ENCODE data around the gene MRPL43. TPM values are rescaled to one million over a fixed set of nuclear protein-coding genes. Genes with fewer than 3 reads are reported as not detected.

Gene MRPL43
- total RNA-seq, 1 donor from 2014 or later = 70.2 TPM

DNA sequence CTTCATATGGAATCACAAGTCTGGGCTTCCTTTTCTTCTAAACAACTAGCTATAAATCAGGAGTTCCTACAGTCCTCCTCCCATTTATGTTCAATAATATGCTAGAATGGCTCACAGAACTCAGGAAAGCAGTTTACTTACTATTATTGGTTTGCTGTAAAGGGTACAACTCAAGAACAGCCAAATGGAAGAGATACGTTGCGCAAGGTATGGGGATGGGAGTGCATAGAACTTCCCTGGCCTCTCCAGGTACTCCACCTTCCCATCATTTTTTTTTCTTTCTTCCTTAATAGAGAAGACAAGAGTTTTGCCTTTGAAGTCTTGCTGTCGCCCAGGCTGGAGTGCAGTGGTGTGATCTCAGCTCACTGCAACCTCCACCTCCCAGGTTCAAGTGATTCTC is 45.1 kb downstream of the MRPL43 start:
- TF ChIP-seq, protein P1, sequence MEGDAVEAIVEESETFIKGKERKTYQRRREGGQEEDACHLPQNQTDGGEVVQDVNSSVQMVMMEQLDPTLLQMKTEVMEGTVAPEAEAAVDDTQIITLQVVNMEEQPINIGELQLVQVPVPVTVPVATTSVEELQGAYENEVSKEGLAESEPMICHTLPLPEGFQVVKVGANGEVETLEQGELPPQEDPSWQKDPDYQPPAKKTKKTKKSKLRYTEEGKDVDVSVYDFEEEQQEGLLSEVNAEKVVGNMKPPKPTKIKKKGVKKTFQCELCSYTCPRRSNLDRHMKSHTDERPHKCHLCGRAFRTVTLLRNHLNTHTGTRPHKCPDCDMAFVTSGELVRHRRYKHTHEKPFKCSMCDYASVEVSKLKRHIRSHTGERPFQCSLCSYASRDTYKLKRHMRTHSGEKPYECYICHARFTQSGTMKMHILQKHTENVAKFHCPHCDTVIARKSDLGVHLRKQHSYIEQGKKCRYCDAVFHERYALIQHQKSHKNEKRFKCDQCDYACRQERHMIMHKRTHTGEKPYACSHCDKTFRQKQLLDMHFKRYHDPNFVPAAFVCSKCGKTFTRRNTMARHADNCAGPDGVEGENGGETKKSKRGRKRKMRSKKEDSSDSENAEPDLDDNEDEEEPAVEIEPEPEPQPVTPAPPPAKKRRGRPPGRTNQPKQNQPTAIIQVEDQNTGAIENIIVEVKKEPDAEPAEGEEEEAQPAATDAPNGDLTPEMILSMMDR (IDR thresholded peaks at IDR 0.05; ENCODE audit: unreplicated experiment) = no peak
- Mint-ChIP-seq H3K4me1 (no peaks in the 10 kb centered on the region), H3K36me3 (peaks cover 44% of the 10 kb centered on the region), H3K4me3 (no peak overlapping the region), H3K27ac (no peak overlapping the region), H3K9me3 (no peaks in the 10 kb centered on the region), H3K27me3 (ENCODE audit: low read depth) (no peaks in the 10 kb centered on the region)
- no peak for DNase-seq (ENCODE audit: low spot score in 2 of 2, unreplicated experiment in 2 of 2)

DNA sequence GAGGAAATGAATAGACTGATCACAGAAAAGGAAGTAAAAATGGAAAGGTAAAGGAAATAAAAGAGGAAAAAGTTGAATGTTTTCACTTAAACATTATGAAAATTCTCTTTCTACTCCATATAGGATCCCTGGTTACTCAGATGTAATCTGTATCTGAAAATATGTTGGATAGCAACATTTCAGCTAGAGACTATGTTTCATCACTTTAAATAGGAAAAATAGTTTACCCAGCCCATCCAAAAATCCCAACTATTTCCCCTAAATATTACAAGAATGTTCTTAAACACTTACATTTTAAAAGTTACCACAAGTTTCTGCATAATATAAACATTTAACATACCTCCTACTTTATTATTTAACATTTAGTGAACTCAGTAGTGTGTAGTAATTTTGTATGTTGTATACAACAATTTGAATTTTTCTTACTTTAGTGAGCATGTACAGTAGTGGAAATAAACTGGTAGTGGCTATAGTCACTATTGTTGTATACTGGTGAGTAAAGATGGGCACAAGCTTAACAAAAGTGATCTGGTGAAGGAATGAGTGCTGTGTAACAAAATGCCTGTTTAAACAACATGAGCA is 47.4 kb downstream of the MRPL43 start:
- Mint-ChIP-seq H3K9me3 (no peaks in the 10 kb centered on the region), H3K36me3 (peaks cover 38% of the 10 kb centered on the region), H3K27ac (no peak overlapping the region), H3K27me3 (ENCODE audit: low read depth) (no peaks in the 10 kb centered on the region), H3K4me3 (no peak overlapping the region), H3K4me1 (no peaks in the 10 kb centered on the region)
- TF ChIP-seq, protein P1 (IDR thresholded peaks at IDR 0.05; ENCODE audit: unreplicated experiment) = no peak
- DNase-seq (ENCODE audit: low spot score in 2 of 2, unreplicated experiment in 2 of 2) = no peak

Small RNA genes lying within 50 kb of the gene (microRNA-seq; reads per million reads assigned to microRNA genes)
- gene MIR608 = not detected

Other genes with a start within 250 kb of the MRPL43 start
- gene PAX2, start 241.9 kb downstream of the MRPL43 start, total RNA-seq = not detected in 3 replicates
- 32.6 to 36.1 TPM (median 35.5 TPM) in 3 replicates for gene SLF2, start 74.5 kb downstream of the MRPL43 start, total RNA-seq
- 20.0 to 22.8 TPM (median 22.2 TPM) in 3 replicates for gene SEMA4G, start 18.0 kb downstream of the MRPL43 start, total RNA-seq
- gene TWNK, start within 50 bp of the MRPL43 start, total RNA-seq = 11.7 to 13.9 TPM (median 12.4 TPM) in 3 replicates
- gene LZTS2, start 12.3 kb upstream of the MRPL43 start, total RNA-seq = 107 to 111 TPM (median 110 TPM) in 3 replicates
- 1.2 to 1.8 TPM (median 1.8 TPM) in 3 replicates for gene PDZD7, start 43.6 kb upstream of the MRPL43 start, total RNA-seq
- gene SFXN3, start 43.7 kb upstream of the MRPL43 start, total RNA-seq = 14.8 to 17.4 TPM (median 17.1 TPM) in 3 replicates
- 15.9 to 17.5 TPM (median 16.8 TPM) in 3 replicates for gene KAZALD1, start 74.5 kb upstream of the MRPL43 start, total RNA-seq
- not detected in 3 replicates for gene TLX1, start 143.8 kb upstream of the MRPL43 start, total RNA-seq
- gene LBX1, start 242.0 kb upstream of the MRPL43 start, total RNA-seq = not detected in 3 replicates

Data from mesothelial cell of epicardium (in vitro differentiated cells).